SU-DHL-6 (cell line): ENCODE data around the gene PRIMPOL.

Experiments used
- EZH2phosphoT487 ChIP-seq: fragments of 200-600 bp; sonication (generic), shearing (Covaris generic); conservative IDR thresholded peaks from 2 replicates; pipeline ENCODE4 v1.6.1; 2018; ENCODE audit warnings: mild to moderate bottlenecking, antibody characterized with exemption, low read length, moderate library complexity, mixed read lengths
- TF ChIP-seq, protein P1 (sequence below): fragments of 200-600 bp; sonication (generic); IDR thresholded peaks from one replicate; pipeline ENCODE4 v1.5.1; 2017; ENCODE audit warnings: antibody characterized with exemption, mild to moderate bottlenecking, low read length, moderate library complexity; ENCODE audit not compliant: insufficient read depth, poor library complexity, severe bottlenecking

DNA sequence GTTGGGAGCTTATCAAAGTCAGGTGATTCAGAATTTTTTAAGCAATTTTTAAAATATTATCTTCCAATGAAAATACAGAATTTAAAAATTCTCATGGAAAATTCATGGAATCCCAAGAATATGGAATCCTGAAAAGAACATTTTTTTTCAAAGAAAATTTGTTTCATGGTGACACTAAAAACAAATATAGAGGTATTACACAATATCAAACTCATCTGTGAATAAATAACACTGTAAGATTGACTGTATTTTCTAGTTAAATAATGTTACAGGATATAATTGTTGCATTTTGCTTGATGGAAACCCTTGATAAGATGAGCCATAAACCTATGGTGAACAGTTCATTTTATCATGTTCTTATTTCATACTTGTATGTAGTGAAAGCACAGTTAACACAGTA, 11.4 kb downstream of the PRIMPOL start:
- TF ChIP-seq, protein P1, sequence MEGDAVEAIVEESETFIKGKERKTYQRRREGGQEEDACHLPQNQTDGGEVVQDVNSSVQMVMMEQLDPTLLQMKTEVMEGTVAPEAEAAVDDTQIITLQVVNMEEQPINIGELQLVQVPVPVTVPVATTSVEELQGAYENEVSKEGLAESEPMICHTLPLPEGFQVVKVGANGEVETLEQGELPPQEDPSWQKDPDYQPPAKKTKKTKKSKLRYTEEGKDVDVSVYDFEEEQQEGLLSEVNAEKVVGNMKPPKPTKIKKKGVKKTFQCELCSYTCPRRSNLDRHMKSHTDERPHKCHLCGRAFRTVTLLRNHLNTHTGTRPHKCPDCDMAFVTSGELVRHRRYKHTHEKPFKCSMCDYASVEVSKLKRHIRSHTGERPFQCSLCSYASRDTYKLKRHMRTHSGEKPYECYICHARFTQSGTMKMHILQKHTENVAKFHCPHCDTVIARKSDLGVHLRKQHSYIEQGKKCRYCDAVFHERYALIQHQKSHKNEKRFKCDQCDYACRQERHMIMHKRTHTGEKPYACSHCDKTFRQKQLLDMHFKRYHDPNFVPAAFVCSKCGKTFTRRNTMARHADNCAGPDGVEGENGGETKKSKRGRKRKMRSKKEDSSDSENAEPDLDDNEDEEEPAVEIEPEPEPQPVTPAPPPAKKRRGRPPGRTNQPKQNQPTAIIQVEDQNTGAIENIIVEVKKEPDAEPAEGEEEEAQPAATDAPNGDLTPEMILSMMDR: no peak
- TF ChIP-seq EZH2phosphoT487: no peak
